CD4-positive, alpha-beta T cell treated with Interleukin-6 at 100 ng/mL for 8 hours (primary cell): ENCODE results near the gene SYNGR2.

Source experiments
- DNase-seq: peaks from one replicate; pipeline ENCODE4 v3.0.0-alpha.2; 2020; ENCODE audit warnings: mixed read lengths, low spot score

SYNGR2 gene, protein sequence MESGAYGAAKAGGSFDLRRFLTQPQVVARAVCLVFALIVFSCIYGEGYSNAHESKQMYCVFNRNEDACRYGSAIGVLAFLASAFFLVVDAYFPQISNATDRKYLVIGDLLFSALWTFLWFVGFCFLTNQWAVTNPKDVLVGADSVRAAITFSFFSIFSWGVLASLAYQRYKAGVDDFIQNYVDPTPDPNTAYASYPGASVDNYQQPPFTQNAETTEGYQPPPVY

DNA sequence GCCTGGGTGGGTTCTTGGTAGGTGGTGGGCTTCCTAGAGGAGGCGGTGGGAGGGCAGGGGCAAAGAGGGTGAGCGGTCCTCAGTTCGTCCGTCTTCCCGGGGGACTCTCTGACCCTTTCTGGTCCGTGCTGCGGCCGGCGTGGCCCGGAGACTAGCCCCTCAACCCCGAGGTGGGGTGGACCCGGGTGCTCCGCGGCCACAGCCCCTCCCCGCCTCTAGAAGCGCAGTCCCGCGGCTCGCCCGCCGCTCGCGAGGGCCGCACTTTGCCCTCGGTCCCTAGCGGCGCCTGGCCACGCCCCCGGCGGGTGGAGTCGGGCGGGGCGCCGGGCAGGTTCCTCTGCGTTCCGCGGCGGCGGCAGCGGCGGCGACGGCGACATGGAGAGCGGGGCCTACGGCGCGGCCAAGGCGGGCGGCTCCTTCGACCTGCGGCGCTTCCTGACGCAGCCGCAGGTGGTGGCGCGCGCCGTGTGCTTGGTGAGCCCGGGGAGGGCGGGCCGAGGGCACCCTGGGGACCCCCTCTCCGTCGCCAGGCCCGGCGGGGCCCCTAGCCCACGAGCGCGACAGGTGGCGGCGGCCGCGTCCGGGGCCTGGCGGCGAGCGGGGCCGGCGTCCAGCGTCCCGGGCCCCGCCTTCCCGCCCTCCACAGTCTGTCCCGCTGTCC is at the start of gene SYNGR2:
TSS of gene SYNGR2 (plus strand) at position 340 of the 661 bp plus-strand sequence. CDS start at position 376, 36 bp downstream.
- peak; percentile 84 for DNase-seq

DNA sequence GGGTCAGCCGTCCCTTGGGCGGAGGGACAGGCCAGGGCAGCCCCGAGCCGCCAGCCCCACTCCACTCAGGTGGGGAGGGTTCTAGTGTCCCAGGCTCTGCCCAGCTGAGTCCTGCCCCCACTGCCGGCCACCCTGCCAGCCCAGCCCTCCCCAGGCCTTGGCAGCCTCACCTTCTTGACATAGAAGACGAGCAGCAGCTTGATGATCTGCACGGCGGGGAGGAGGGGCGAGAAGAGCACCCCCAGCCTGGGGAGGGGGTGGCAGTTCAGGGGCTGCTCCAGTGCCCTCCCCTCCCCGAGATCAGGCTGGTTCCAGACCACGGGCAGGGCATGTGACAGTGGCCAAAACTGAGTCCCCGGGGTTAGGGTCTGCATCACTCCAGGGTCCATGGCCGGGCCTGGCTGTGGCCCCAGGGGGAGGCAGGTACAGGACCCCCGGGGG is 49.6 kb upstream of the SYNGR2 start:
- no peak for DNase-seq

DNA sequence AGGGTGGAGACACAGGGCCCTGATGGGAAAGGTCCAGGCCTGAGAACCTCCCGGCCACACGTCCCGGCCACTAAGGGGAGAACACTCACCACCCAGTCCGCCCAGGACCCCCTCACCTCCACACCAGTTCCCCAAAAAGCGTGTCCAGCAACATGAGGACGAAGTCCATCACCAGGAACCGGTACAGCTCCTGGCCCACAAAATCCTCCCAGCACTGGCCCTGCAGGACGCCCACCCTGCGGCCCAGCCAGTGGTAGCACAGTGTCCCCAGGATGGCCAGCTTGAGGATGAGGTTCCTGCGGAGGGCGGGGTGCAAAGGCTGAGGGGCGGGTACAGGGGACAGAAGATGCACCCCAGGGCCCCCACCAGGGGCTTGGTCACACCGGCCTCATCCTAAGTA is 47.8 kb upstream of the SYNGR2 start:
- no peak for DNase-seq

DNA sequence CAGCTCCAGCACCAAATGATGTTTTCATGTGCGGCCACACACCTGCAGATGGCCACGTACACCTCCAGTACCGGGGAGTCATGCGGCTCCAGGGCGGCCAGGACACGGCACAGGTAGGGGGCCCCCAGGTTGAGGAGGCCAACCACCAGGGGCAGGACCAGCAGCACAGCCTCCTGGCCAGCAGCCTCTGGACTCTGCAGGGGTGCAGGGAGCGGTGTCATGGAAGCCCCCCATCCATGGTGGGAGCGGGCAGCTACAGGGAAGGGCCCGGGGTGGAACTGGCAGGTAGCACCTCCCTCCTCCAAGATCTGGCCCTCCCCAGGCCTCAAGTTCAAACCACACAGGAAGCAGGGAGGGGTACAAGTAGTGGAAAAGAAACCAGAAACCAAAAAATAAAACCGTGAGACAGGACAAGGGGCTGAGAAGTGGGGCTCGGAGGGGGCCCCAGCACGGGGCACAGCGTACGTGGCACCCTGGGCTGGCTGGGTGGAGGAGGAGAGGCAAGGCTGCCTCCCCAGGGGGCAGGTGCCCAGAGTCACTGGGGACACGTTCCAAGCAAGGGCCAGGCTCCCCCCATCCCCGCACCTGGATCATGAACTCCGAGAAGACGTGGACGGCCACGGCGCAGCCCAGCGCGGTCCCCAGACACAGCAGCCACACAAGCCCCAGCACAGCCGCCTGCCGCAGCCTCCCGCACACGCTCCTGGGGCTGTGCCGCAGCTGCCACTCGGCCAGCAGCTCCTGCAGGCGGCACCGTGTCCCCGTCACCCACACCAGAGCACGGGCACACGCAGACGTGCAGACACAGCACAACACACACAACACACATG is 47.2 kb upstream of the SYNGR2 start:
- peak; percentile 74 for DNase-seq

DNA sequence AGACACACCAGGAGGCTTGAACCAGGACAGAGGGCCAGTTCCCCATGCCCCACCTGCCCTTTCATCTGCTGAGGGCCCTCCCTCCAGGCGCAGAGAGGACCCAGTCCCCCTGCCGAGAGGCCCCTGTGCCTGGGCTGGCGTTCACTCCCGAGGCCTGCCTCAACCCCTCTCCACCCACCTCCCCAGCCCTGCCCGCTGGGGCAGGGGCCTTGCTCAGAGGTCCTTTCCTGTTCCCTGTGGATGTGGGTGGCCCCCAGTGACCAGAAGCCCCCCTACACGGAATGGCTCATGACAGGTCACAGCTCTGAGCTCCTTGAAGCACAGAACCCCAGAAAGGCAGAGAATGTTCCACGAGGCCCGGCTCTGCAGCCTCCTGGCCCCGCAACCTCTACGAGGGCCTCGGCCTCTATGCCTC is 46.6 kb upstream of the SYNGR2 start:
- no peak for DNase-seq

DNA sequence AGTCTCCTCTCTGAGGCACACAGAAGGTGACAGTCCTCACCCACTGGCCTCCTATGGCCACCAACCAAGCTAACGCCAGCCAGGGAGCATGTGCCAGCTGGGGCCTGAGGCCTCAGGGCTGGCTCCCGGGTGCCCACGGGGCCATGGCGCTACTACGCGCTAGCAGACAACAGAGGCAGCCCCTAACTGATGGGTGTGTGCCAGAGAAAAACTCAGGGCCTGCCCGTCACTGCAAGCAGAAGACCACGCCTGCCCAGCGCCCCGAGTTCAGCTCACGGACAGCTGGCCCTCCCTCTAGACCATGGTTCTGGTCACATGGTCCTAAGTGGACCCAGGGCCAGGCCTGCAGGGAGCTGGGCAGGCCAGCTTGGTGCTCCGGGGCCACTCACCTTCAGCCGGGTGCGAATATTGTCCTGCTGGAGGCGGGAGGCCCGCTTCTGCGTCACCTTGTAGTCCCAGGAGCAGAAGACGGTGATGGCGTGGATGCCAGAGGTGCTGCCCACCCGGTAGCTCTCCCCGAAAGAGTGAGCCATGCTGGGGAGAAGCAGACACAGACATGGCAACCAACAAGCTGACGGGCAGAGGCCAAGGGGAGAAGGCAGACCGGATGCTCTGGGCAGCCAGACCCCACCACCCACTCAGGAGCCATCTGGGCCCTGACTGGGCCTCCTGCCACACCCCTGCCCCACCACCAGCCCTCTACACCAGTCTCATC is 46.0 kb upstream of the SYNGR2 start:
- no peak for DNase-seq

DNA sequence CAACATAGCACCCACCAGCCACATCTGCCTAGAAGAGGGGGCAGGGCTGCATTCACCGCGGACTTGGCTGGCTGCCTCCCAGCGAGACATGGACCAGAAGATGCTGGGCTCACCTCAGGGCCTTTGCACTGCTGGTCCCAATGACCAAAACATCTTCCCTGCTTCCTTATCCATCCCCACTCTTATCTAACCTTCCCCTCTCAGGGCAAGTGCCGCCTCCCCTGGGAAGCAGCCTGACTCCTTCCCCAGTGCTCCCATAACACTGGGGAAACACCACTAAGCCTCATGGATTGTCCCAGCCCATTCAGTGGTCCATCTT is 45.5 kb upstream of the SYNGR2 start:
- no peak for DNase-seq

DNA sequence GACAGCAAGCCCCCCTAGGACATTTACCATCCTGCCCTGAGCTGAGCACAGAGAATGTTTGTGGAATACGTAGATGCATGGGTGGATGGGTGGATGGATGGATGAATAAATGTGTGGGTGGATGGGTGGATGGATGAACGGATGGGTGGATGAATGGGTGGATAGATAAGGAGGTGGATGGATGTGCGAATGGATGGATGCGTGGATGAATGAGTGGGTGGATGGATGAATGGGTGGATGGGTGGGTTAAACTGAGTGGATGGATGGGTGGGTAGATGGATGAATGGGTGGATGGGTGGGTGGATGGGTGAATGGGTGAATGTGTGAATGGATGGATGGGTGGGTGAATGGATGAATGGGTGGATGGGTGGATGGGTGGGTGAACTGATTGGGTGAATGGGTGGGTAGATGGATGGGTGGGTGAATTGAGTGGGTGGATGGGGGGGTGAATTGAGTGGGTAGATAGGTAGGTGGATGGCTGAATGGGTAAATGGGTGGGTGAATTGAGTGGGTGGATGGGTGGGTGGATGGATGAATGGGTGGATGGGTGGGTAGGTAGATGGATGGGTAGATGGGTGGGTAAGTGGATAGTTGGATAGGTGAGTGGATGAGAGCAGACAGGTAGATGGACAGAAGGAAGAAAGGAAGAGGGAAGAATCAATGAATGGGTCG is 45.0 kb upstream of the SYNGR2 start:
- DNase-seq = no peak

DNA sequence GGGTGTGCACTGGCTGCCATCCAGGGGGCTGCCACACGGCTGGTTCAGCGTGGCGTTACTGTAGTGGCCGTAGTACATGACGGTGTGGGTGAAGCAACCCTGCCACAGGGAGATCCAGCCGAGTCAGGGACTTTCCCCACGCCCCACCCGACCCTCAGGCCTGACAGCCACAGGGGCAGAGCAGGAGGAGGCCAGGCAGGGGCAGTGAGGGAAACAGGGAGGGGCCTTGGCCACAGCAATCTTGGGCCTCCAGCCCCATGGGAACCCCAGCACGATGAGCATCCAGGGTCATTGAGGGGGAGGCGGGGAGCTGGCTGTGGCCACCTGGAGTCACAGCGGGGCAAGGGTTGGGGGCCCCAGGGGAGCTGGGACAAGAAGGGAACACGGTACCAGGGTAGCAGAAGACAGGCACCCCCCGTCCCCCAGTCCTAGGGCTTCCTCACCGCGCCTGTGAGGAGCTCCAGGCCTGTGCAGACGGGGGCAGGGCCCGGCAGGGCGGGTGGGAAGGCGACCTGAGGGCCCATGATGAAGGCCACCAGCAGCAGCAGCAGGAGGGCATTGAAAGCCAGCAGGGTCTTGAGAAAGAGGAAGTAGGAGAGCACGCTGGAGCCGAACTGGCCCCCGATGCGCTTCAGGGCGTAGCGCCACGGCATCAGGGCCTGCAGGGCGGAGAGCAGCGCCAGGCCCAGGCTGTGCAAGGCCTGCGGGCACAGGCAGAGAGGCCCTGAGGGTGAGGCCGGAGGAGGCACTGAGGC is 44.1 kb upstream of the SYNGR2 start:
- no peak for DNase-seq

DNA sequence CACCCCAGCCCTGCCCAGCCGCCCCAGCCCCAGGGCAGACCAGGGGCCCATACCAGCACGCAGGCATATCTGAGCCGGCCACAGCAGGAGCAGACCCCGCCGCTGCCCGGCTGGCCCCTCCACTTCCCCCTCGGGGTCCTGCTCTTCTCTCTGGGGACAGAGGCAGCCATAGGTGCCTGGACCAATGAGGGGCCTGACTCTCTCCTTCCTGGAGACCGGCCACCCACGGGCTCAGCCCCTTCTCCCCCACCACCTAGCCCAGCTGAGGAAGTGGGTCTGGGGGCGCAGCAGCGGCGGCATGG is 43.6 kb upstream of the SYNGR2 start:
- DNase-seq = no peak

DNA sequence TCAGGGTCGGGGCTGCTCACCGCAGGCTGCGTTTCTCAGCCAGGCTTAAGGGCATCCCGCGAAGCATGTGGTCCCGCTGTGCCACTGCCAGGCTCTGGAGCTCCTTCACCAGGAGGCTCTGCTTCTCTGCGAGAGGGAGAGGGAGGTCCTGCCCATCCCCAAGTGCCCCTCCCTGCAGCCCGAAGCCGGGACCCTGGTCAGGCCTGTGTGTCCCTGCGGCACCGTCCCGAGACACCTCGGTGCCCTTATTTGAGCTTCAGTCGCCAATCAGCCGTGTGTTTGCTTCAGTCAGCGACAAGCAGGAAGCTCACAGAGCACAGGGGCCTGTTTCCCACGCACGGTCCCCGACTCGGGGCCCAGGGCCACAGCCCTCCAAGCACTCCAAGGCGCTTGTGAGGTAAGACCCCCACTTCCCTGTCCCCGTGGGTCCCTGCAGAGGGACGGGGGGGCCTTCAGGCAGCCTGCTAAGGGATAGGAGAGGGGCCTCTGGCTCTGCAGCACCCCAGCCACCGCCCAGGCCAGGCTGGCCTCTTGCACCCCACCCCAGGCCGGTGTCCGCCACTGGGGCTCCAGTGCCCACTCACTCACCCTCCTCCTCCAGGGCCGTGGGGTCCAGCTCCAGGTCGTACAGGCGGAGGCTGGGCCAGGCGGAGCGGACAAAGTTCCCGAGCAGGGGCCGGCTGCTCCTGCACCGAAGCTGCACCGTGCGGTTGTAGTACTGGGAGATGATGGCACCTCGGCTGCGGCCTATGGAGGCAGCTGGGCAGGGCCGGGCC is 43.1 kb upstream of the SYNGR2 start:
- peak; percentile 42 for DNase-seq

DNA sequence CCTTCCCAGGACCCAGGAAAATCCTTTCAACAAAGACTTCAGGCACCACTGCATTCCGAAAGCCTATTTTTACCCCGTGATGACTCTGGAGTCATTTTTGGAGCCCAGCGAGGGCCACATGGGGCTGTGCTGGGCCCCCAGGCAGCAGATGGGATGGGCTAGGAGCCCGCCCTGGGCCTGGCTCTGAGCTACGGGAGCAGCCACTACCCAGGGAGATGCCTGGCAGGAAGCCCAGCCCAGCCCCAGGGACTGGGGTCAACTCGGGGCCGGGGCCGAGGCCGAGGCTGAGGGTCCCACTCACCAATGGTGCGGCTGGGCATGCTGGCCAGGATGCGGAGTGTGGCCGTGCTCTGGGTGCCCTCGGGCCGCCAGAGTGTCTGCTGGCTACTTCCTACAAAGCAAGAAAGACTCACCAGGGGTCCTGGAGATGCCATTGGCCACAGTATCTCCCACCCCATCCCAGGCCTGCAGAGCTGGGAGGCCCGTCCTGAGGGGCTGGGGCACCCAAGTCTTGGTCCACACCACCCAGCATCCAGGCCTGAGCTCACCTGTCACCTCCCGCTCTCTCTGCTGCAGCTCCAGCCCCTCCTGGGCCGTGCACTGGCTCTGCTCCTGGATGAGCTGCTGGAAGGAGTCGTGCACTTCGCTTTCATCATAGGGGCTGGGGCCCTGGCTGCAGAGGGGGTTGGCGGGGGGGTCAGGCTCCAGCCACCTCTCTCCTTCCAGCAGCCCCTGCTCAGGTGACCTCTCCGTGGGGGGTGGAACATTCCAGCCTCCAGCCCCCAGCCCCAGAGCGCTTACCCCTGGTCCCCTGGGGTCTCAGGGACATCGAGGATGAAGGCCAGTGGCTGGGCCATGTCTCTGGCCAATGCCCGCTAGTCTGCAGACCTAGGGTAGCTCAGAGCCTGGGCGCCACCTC is 42.1 kb upstream of the SYNGR2 start:
- no peak for DNase-seq

DNA sequence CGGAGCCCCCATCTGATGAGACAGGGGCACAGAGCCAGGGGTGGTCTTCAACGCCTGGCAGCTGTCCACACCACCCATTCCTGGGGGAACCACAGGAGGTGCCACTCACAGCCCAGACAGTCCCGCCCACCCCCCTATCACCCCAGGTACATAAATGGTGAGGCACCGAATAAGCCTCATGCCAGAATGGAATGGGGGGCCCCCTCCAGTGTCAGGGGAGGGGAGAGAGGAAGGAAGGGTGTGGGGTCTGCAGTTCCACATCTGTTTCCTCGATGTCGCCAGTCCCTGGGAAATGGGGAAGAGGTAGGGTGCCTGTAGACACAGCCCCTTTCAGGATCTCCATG is 41.5 kb upstream of the SYNGR2 start:
- no peak for DNase-seq

DNA sequence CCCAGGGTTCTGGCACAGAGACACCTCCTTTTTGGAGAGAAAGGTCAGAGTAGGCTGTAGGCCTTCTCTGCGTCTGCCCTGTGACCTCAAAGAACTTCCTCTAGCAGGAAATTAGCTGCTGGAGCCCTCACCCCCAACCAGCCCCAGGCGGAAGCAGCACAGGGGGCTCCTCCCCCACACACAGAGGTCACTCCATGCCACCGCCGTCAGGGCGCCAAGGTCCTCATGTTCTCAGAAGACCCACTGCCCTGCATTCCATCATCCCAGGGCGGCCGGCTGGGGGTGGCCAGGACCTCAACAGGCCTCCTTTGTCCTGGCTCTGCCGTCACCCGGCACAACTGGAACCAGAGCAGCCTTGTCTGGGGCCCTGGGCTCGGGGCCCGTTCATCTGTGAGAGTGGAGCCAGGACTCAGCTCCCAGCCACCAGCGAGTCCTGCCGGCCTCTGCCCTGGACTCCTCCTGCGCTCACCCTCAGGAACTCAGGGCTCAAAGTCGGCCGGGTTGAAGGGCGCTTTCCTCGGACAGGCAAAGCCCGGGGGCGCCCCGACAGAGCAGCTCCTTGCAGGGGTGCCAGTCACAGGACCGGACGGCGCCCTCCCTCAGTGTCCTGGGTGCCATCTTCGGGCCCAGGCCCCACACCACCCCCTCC is 41.0 kb upstream of the SYNGR2 start:
- peak; percentile 74 for DNase-seq

DNA sequence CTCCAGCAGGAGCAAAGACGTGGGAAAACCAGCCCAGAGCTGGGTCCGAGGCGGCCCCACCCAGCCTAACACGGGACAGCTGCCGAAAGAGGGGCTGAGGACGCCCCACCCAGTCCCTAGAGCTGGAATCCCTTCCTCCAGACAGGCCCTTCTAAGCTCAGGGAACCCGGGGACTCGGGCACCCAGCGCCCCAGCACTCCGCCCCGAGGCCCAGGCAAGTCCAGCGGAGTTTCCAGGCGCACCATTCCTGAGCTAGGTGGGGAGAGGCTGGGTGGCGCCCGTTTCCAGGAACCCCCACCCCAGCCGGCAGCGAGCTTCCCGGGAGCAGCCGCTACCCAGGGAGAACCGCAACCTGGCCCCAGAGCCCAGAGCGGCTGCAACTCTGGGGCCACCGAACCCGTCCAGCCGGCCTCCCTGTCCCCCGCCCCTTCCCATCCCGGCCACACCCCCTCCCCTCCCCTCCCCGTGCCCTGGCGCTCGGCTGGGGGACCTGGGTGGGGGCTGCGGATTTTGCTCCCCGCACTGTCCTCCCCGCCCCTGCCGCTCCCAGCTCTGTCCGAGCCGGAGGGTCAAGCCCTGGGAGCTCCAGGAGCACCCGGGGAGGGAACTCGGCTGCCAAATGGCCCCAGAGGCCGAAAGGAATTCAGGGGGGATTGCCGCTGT is 40.4 kb upstream of the SYNGR2 start:
- DNase-seq = no peak

DNA sequence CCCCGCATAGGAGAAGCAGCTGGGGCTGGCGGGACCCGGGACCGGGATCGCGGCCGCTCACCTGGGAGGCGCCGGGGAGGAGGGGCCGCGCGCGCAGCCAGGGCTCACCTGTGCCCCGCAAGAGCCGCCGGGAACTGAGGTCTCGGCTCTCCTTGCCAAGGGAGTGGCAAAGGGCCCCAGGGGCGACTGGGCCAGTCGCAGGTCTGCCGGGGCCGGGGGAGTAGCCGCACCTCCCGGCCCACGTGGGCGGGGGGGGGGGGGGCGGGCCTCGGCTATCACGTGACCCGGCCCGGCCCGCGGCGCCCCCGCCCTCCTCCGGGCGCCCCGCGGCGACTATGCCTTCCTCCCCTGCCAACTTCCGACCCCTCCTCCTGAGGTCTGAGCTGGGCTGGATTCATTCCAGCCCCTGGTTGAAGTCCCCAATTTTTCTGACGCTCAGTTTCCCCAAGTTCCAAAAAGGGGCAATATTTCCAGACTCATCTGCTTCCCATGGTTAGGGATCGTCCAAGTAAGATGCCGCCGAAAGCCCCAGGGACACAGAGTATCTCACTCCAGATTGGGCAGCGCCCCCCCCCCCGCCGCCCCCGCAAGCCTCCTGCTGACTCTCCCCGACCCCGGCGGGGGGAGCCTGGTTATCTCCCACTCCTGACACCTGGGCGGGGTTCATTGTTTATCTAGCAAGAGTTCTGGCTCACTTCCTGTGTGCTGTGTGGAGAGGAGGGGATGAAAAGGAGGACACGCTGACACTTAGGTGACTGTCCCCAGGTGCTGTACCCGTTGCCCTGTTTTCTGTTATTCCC is 39.6 kb upstream of the SYNGR2 start, which contains the start of gene TMC6:
TSS of gene TMC6 (minus strand) at position 205 of the 800 bp plus-strand sequence. CDS start 1,923 bp downstream, outside the sequence.
- peak; percentile 78 for DNase-seq

DNA sequence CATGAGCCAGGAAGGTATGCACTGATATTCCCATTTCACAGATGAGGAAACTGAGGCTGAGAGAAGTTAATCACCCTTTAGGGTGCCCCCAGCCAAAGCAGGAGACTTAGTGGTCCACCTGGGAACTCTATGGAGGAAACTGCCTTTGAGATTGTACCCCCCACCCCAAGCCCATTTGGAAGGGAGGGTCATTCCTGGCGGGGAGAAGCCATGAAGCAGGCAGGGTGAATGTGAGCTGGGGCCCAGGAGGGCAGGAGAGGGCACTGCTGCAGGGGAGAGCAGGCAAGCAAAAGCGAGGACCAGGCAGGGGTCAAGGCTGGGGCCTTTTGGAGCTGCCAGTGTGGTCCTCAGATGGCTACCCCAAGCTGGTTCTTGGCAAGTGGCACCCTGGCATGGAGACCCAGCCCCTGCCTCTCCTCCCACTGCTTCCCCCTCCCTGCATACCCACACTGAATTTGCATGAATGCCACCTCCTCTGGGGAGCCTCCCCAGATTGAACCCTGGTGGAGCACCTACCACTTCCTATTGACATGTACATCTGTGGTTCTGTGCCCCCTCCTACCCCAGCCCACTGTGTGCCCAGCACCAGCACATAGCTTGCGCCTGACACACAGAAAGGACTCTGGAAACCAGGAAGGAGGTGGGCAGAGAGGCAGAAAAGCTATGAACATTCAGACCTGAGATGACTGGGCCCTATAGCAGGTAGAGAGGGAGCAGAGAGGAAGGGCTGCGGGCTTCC is 38.9 kb upstream of the SYNGR2 start:
- peak; percentile 65 for DNase-seq
